KOPT-K1 (cell line): ENCODE measurements around the gene C6orf89.
A peak's percentile ranks its signal among the peaks of the same experiment; 100 is the strongest.

Experiments
- H3K27ac ChIP-seq: fragments of 200-600 bp; sonication (generic); 2 replicates; pipeline ENCODE4 v1.5.1; 2016; ENCODE audit warnings: antibody characterized with exemption, mild to moderate bottlenecking, low read depth, low read length; ENCODE audit not compliant: poor library complexity, severe bottlenecking
- H3K36me3 ChIP-seq: fragments of 200-600 bp; sonication (generic); 2 replicates; pipeline ENCODE4 v1.5.1; 2017; ENCODE audit warnings: antibody characterized with exemption, mild to moderate bottlenecking, low read length, moderate library complexity; ENCODE audit not compliant: insufficient read depth
- H3K9me3 ChIP-seq: fragments of 200-600 bp; sonication (generic); 2 replicates; pipeline ENCODE4 v1.5.1; 2017; ENCODE audit warnings: antibody characterized with exemption, low read length, mild to moderate bottlenecking; ENCODE audit not compliant: insufficient read depth, poor library complexity, severe bottlenecking

The C6orf89 gene

GRCh38 chr6:36917541-36918193 is 31.9 kb downstream of the C6orf89 start:
- Histone ChIP-seq H3K36me3 (peaks cover 85% of the 10 kb centered on the region), H3K27ac (peak overlapping the region; percentile 100), H3K9me3 (no peaks in the 10 kb centered on the region)

- H3K9me3 ChIP-seq, result no peaks in the 10 kb centered on the region
Measured at GRCh38 chr6:36920049-36920448, 34.3 kb downstream of the C6orf89 start.

GRCh38 chr6:36920546-36920945 is 34.8 kb downstream of the C6orf89 start:
- Histone ChIP-seq H3K27ac (no peak overlapping the region), H3K36me3 (peaks cover 90% of the 10 kb centered on the region), H3K9me3 (no peaks in the 10 kb centered on the region)

More at GRCh38 chr6:36920049-36920448, 34.3 kb downstream of the C6orf89 start:
- Histone ChIP-seq H3K36me3 (peaks cover 90% of the 10 kb centered on the region), H3K27ac (peak overlapping the region; percentile 100)

GRCh38 chr6:36924131-36924530 is 38.4 kb downstream of the C6orf89 start:
- peak overlapping the region; percentile 52 for H3K27ac ChIP-seq
- H3K36me3 ChIP-seq, result peaks cover 69% of the 10 kb centered on the region
- no peaks in the 10 kb centered on the region for H3K9me3 ChIP-seq

GRCh38 chr6:36924778-36925374 is 39.1 kb downstream of the C6orf89 start:
- peak overlapping the region; percentile 28 for H3K27ac ChIP-seq
- no peaks in the 10 kb centered on the region for H3K9me3 ChIP-seq
- peaks cover 61% of the 10 kb centered on the region for H3K36me3 ChIP-seq

- H3K36me3 ChIP-seq, result peaks cover 52% of the 10 kb centered on the region
- H3K27ac ChIP-seq, result no peak overlapping the region
- no peaks in the 10 kb centered on the region for H3K9me3 ChIP-seq
Measured at GRCh38 chr6:36925809-36926208, 40.1 kb downstream of the C6orf89 start.

GRCh38 chr6:36926708-36927513 is 41.2 kb downstream of the C6orf89 start:
- Histone ChIP-seq H3K36me3 (peaks cover 41% of the 10 kb centered on the region), H3K27ac (no peak overlapping the region), H3K9me3 (no peaks in the 10 kb centered on the region)

- H3K36me3 ChIP-seq, result peaks cover 32% of the 10 kb centered on the region
- no peak overlapping the region for H3K27ac ChIP-seq
- no peaks in the 10 kb centered on the region for H3K9me3 ChIP-seq
Measured at GRCh38 chr6:36927691-36928546, 42.2 kb downstream of the C6orf89 start.

- H3K36me3 ChIP-seq, result peaks cover 27% of the 10 kb centered on the region
- no peaks in the 10 kb centered on the region for H3K9me3 ChIP-seq
- H3K27ac ChIP-seq, result no peak overlapping the region
Measured at GRCh38 chr6:36928547-36928918, 42.8 kb downstream of the C6orf89 start.

GRCh38 chr6:36929152-36929551 is 43.4 kb downstream of the C6orf89 start:
- Histone ChIP-seq H3K27ac (no peak overlapping the region), H3K9me3 (no peaks in the 10 kb centered on the region), H3K36me3 (peaks cover 25% of the 10 kb centered on the region)

GRCh38 chr6:36929607-36930006 is 43.9 kb downstream of the C6orf89 start:
- Histone ChIP-seq H3K9me3 (no peaks in the 10 kb centered on the region), H3K27ac (no peak overlapping the region), H3K36me3 (peaks cover 24% of the 10 kb centered on the region)

GRCh38 chr6:36930483-36930882 is 44.7 kb downstream of the C6orf89 start:
- no peaks in the 10 kb centered on the region for H3K9me3 ChIP-seq
- peaks cover 15% of the 10 kb centered on the region for H3K36me3 ChIP-seq
- H3K27ac ChIP-seq, result no peak overlapping the region

- Histone ChIP-seq H3K9me3 (no peaks in the 10 kb centered on the region), H3K27ac (no peak overlapping the region), H3K36me3 (no peaks in the 10 kb centered on the region; the same call in 1 of the 2 replicates)
Measured at GRCh38 chr6:36933102-36933501, 47.4 kb downstream of the C6orf89 start.

- Histone ChIP-seq H3K36me3 (no peaks in the 10 kb centered on the region), H3K9me3 (no peaks in the 10 kb centered on the region), H3K27ac (no peak overlapping the region)
Measured at GRCh38 chr6:36933519-36933918, 47.8 kb downstream of the C6orf89 start.

GRCh38 chr6:36934901-36935300 is 49.1 kb downstream of the C6orf89 start:
- no peaks in the 10 kb centered on the region for H3K9me3 ChIP-seq
- no peak overlapping the region for H3K27ac ChIP-seq
- H3K36me3 ChIP-seq, result no peaks in the 10 kb centered on the region
